HepG2 (cell line): ENCODE data around the gene ZNF556. TPM values are rescaled to one million over a fixed set of nuclear protein-coding genes. Genes with fewer than 3 reads are reported as not detected.

Experiments
- AGO2 ChIP-seq: fragments of 200-400 bp; formaldehyde crosslinking; optimal IDR thresholded peaks from 2 replicates; pipeline ENCODE3; 2017; ENCODE audit warnings: mild to moderate bottlenecking, low read depth, low read length, moderate library complexity
- EZH2 ChIP-seq: conservative IDR thresholded peaks from 2 replicates; pipeline ENCODE4 v1.6.1; 2012; ENCODE audit warnings: mild to moderate bottlenecking, low read depth, low read length, moderate library complexity
- FOXA3 ChIP-seq: IDR thresholded peaks from 2 replicates; pipeline ENCODE4 v1.6.1; 2016; ENCODE audit warnings: missing genetic modification reagents, missing compliant biosample characterization
- HNRNPK ChIP-seq: fragments of 200-400 bp; formaldehyde crosslinking; IDR thresholded peaks from 2 replicates; pipeline ENCODE4 v1.6.1; 2018; ENCODE audit warnings: low read length, low read depth, moderate library complexity, mild to moderate bottlenecking; ENCODE audit not compliant: poor library complexity, severe bottlenecking
- KDM6A ChIP-seq: IDR thresholded peaks from 2 replicates; pipeline ENCODE4 v1.6.1; 2016; ENCODE audit warnings: low read depth
- KLF6 ChIP-seq: IDR thresholded peaks from 2 replicates; pipeline ENCODE4 v1.8.0; 2016; ENCODE audit warnings: missing biosample characterization, missing genetic modification reagents
- PHB2 ChIP-seq: fragments of 450-650 bp; IDR thresholded peaks from 2 replicates; pipeline ENCODE4 v1.6.1; 2018; ENCODE audit not compliant: partially characterized antibody
- PRDM15 ChIP-seq: sonication (generic); formaldehyde crosslinking; IDR thresholded peaks from 2 replicates; pipeline ENCODE4 v1.4.0; 2020; ENCODE audit warnings: missing genetic modification reagents
- RBM39 ChIP-seq: fragments of 200-400 bp; formaldehyde crosslinking; IDR thresholded peaks from one replicate; pipeline ENCODE4 v1.6.1; 2018; ENCODE audit warnings: antibody characterized with exemption, mild to moderate bottlenecking, low read depth, low read length; ENCODE audit not compliant: poor library complexity, severe bottlenecking
- SOX5 ChIP-seq: IDR thresholded peaks from 2 replicates; pipeline ENCODE4 v1.6.1; 2016; ENCODE audit warnings: borderline replicate concordance
- SP4 ChIP-seq: sonication (generic); formaldehyde crosslinking; IDR thresholded peaks from 2 replicates; pipeline ENCODE4 v1.8.1; 2023; ENCODE audit warnings: mild to moderate bottlenecking, missing genetic modification reagents
- TAF1 ChIP-seq: sonication (generic); formaldehyde crosslinking; IDR thresholded peaks from 2 replicates; pipeline ENCODE4 v1.4.0; 2020; ENCODE audit warnings: missing genetic modification reagents
- ZBTB39 ChIP-seq: sonication (generic); formaldehyde crosslinking; IDR thresholded peaks from 2 replicates; pipeline ENCODE4 v1.5.0; 2020; ENCODE audit warnings: missing genetic modification reagents
- ZFP90 ChIP-seq: sonication (generic); formaldehyde crosslinking; IDR thresholded peaks from 2 replicates; pipeline ENCODE4 v1.8.0; 2022; ENCODE audit warnings: missing genetic modification reagents, mild to moderate bottlenecking, inconsistent platforms, borderline replicate concordance
- ZNF510 ChIP-seq: sonication (generic); formaldehyde crosslinking; IDR thresholded peaks from 2 replicates; pipeline ENCODE4 v1.4.0; 2020; ENCODE audit warnings: low read depth, mild to moderate bottlenecking, missing genetic modification reagents
- ZNF570 ChIP-seq: sonication (generic); formaldehyde crosslinking; IDR thresholded peaks from 2 replicates; pipeline ENCODE4 v1.4.0; 2020; ENCODE audit warnings: mild to moderate bottlenecking, missing genetic modification reagents, borderline replicate concordance
- ZNF670 ChIP-seq: sonication (generic); formaldehyde crosslinking; IDR thresholded peaks from 2 replicates; pipeline ENCODE4 v1.8.0; 2022; ENCODE audit warnings: mild to moderate bottlenecking, missing genetic modification reagents, borderline replicate concordance
- polyA plus RNA-seq, 8 experiments: library from polyadenylated mRNA; depleted of rRNA in 3 of 8; stranded (reverse) in 7 of 8; unstranded in 1 of 8; fragments of >200 nt; fragmentation: Illumina TruSeq in 4 of 8; extraction: Trizol in 4 of 8; gene quantifications; 2 replicates each; pipeline versions ENCODE4 v1.2.1 to v1.2.3, GENCODE V29; 2011 to 2016; ENCODE audit warnings: low read depth in 4 of 8, missing spikeins in 1 of 8, mixed read lengths in 1 of 8; ENCODE audit not compliant: insufficient read depth in 1 of 8
- total RNA-seq, 5 experiments: library from RNA; depleted of rRNA; stranded (reverse); fragments of >200 nt; fragmentation: Illumina TruSeq; extraction: Trizol; gene quantifications; 2 replicates each; pipeline ENCODE4 v1.2.3, GENCODE V29; 2016; ENCODE audit warnings: low read depth in 1 of 5
- TF ChIP-seq, protein P1 (sequence below): sonication (generic); formaldehyde crosslinking; IDR thresholded peaks from 2 replicates; pipeline ENCODE4 v1.8.1; 2023; ENCODE audit warnings: mild to moderate bottlenecking, moderate library complexity, missing genetic modification reagents
- TF ChIP-seq, protein P2 (sequence below), 2 experiments: sonication (generic) in 1 of 2; formaldehyde crosslinking in 1 of 2; IDR thresholded peaks; 2 replicates each; pipeline versions ENCODE4 v1.4.0 to v1.6.1; 2018 to 2020; ENCODE audit warnings: missing genetic modification reagents in 2 of 2, borderline replicate concordance in 1 of 2, low read depth in 1 of 2, mild to moderate bottlenecking in 1 of 2, missing biosample characterization in 1 of 2

Gene ZNF556
- total and polyA plus RNA-seq, 2 of the 13 experiments (the other 11 are each of a cell fraction or from before 2014, with no cell fraction given): 4.2 to 28.6 TPM

- no peak for TF ChIP-seq ZBTB39 (CRISPR knock-in tag)
- no peak for TF ChIP-seq PHB2
- peak; percentile 98 for TF ChIP-seq TAF1 (CRISPR knock-in tag)
- 0 out of 2 replicates have a peak, but pooled peaks have one; percentile 9 for TF ChIP-seq SOX5 (CRISPR knock-in tag)
- no peak; the same call in 1 of the 2 replicates for TF ChIP-seq ZNF570
- TF ChIP-seq ZFP90 (CRISPR knock-in tag): no peak; the same call in 1 of the 2 replicates
- TF ChIP-seq ZNF510 (CRISPR knock-in tag): no peak
- no peak for TF ChIP-seq ZNF670 (CRISPR knock-in tag)
- TF ChIP-seq, protein P1, sequence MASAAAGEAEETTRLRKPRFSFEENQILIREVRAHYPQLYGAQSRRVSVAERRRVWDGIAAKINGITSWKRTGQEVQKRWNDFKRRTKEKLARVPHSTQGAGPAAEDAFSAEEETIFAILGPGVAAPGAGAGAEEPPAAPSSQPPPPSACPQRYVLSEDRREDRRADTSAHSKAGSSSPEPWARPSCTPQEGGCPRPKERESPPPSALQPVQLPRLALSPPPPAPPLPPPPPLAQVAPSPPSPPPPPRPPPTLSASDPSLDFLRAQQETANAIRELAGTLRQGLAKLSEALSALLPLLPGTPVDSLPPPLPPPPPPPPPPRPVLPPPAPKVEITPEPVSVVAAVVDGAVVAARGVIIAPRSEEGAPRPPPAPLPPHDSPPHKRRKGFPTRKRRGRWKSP (CRISPR knock-in tag): 0 out of 2 replicates have a peak, but pooled peaks have one; percentile 34
- TF ChIP-seq KLF6 (CRISPR knock-in tag): peak; percentile 81
- TF ChIP-seq KDM6A (CRISPR knock-in tag): no peak
- peak; percentile 87 for TF ChIP-seq SP4 (CRISPR knock-in tag)
- TF ChIP-seq AGO2: peak; percentile 51
- TF ChIP-seq PRDM15 (CRISPR knock-in tag): no peak
- no peak for TF ChIP-seq HNRNPK
- no peak for TF ChIP-seq RBM39
- TF ChIP-seq EZH2: no peak
- TF ChIP-seq, protein P2, sequence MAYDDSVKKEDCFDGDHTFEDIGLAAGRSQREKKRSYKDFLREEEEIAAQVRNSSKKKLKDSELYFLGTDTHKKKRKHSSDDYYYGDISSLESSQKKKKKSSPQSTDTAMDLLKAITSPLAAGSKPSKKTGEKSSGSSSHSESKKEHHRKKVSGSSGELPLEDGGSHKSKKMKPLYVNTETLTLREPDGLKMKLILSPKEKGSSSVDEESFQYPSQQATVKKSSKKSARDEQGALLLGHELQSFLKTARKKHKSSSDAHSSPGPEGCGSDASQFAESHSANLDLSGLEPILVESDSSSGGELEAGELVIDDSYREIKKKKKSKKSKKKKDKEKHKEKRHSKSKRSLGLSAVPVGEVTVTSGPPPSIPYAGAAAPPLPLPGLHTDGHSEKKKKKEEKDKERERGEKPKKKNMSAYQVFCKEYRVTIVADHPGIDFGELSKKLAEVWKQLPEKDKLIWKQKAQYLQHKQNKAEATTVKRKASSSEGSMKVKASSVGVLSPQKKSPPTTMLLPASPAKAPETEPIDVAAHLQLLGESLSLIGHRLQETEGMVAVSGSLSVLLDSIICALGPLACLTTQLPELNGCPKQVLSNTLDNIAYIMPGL (CRISPR knock-in tag; IDR thresholded peaks at IDR 0.05; ENCODE audit: borderline replicate concordance in 1 of 2, low read depth in 1 of 2): peak; percentile 46 to 57; a peak in 1 of 4 replicates
- TF ChIP-seq FOXA3 (CRISPR knock-in tag): 0 out of 2 replicates have a peak, but pooled peaks have one; percentile 17
These were observed at the start of gene ZNF556 (continued) for GRCh38 chr19:2867025-2867991.
